ENCODE data around the gene TMOD3.
"Not testable (repeated sequence)": the region's sequence is repeated elsewhere in the genome, so short reads cannot be mapped to it uniquely, and the experiment has no call there.

GRCh38 chr15:51787130-51787529, 42.3 kb upstream of the TMOD3 start:
- not testable (repeated sequence) for TF ChIP-seq CTCF, POLR2A (IDR thresholded peaks at IDR 0.05)

Data from body of pancreas (tissue), 4 donors.